Smooth muscle cell (in vitro differentiated cells): ENCODE measurements around the gene LARGE1. TPM values are rescaled to one million over a fixed set of nuclear protein-coding genes. Genes with fewer than 3 reads are reported as not detected.

Experiments
- DNase-seq: peaks from one replicate; lab custom pipeline; 2025; ENCODE audit not compliant: unreplicated experiment; lab: John Stamatoyannopoulos, UW
- H2AFZ ChIP-seq: fragments of 200-600 bp; sonication (generic); 2 replicates; pipeline ENCODE4 v1.6.0; 2016; ENCODE audit warnings: antibody characterized with exemption, low read depth, mild to moderate bottlenecking
- H3F3A ChIP-seq: fragments of 200-600 bp; sonication (generic); 2 replicates; pipeline ENCODE4 v1.6.0; 2017; ENCODE audit warnings: antibody characterized with exemption, low read depth
- H3K27ac ChIP-seq: fragments of 200-600 bp; sonication (generic); 2 replicates; pipeline ENCODE4 v1.5.1; 2016; ENCODE audit warnings: low read depth, mild to moderate bottlenecking
- H3K27me3 ChIP-seq: fragments of 200-600 bp; sonication (generic); 2 replicates; pipeline ENCODE4 v1.6.1; 2016; ENCODE audit warnings: low read depth, mild to moderate bottlenecking
- H3K36me3 ChIP-seq: fragments of 200-600 bp; sonication (generic); 2 replicates; pipeline ENCODE4 v1.5.1; 2016; ENCODE audit warnings: low read depth
- H3K4me1 ChIP-seq: fragments of 200-600 bp; sonication (generic); 2 replicates; pipeline ENCODE4 v1.5.1; 2016; ENCODE audit warnings: low read depth
- H3K4me2 ChIP-seq: fragments of 200-600 bp; sonication (generic); 2 replicates; pipeline ENCODE4 v1.6.0; 2016; ENCODE audit warnings: mild to moderate bottlenecking
- H3K4me3 ChIP-seq: fragments of 200-600 bp; sonication (generic); 2 replicates; pipeline ENCODE4 v1.5.1; 2016; ENCODE audit warnings: mild to moderate bottlenecking
- H3K79me2 ChIP-seq: fragments of 200-600 bp; sonication (generic); 2 replicates; pipeline ENCODE4 v1.6.0; 2016; ENCODE audit warnings: low read depth, mild to moderate bottlenecking
- H3K9ac ChIP-seq: fragments of 200-600 bp; sonication (generic); 2 replicates; pipeline ENCODE4 v1.6.0; 2016; ENCODE audit warnings: low read depth
- H3K9me3 ChIP-seq: fragments of 200-600 bp; sonication (generic); replicated peaks from 2 replicates; pipeline ENCODE4 v1.5.1; 2016; ENCODE audit warnings: low read depth
- H4K20me1 ChIP-seq: fragments of 200-600 bp; sonication (generic); 2 replicates; pipeline ENCODE4 v1.6.0; 2016; ENCODE audit warnings: low read depth
- CTCF ChIP-seq: fragments of 200-600 bp; sonication (generic); IDR thresholded peaks from 2 replicates; pipeline ENCODE4 v1.5.1; 2017; ENCODE audit warnings: borderline replicate concordance, mild to moderate bottlenecking, antibody characterized with exemption; ENCODE audit not compliant: insufficient read depth, poor library complexity, severe bottlenecking
- WGBS: methylation state at CpG from one replicate; pipeline ENCODE4 v1.1.7; 2016; ENCODE audit warnings: low lambda C conversion rate; 5-methylcytosine and 5-hydroxymethylcytosine counted together
- polyA plus RNA-seq: library from polyadenylated mRNA; unstranded; fragments of >200 nt; fragmentation: Nextera tagmentation; extraction: Ambion mirVana; gene quantifications from 2 replicates; pipeline ENCODE4 v1.2.1, GENCODE V29; 2016
- total RNA-seq: library from RNA; depleted of rRNA; stranded (reverse); fragments of >200 nt; gene quantifications from 2 replicates; pipeline ENCODE4 v1.2.3, GENCODE V29; 2014

LARGE1 gene
- total and polyA plus RNA-seq, 2 experiments from 2014 or later: 11.9 to 18.0 TPM

- no peaks in the 10 kb centered on the region for H3F3A ChIP-seq
- no peaks in the 10 kb centered on the region for H3K9me3 ChIP-seq
- H3K27me3 ChIP-seq: no peaks in the 10 kb centered on the region
- H3K4me3 ChIP-seq: no peak overlapping the region
- no peak for TF ChIP-seq CTCF
- no peak overlapping the region for H2AFZ ChIP-seq
- DNase-seq: no peak
- no peak overlapping the region for H3K9ac ChIP-seq
- 96% methylated on average over 2 of the region's 2 CpGs for WGBS
- peaks cover 5% of the 10 kb centered on the region for H4K20me1 ChIP-seq
- no peaks in the 10 kb centered on the region for H3K36me3 ChIP-seq
- no peak overlapping the region for H3K27ac ChIP-seq
- no peaks in the 10 kb centered on the region for H3K79me2 ChIP-seq
- H3K4me1 ChIP-seq: no peaks in the 10 kb centered on the region
- H3K4me2 ChIP-seq: no peak overlapping the region
These were observed 237.3 kb downstream of the LARGE1 start for GRCh38 chr22:33682927-33683326.

- no peaks in the 10 kb centered on the region for H3K27me3 ChIP-seq
- no peak for TF ChIP-seq CTCF
These were observed 239.6 kb downstream of the LARGE1 start for GRCh38 chr22:33680632-33681031.

GRCh38 chr22:33678523-33678922, 241.8 kb downstream of the LARGE1 start:
- Histone ChIP-seq H3K9ac (no peak overlapping the region), H3K36me3 (no peaks in the 10 kb centered on the region), H3K4me2 (no peak overlapping the region), H3F3A (no peaks in the 10 kb centered on the region), H3K4me1 (no peaks in the 10 kb centered on the region), H2AFZ (no peak overlapping the region), H4K20me1 (peaks cover 5% of the 10 kb centered on the region), H3K79me2 (no peaks in the 10 kb centered on the region), H3K27ac (no peak overlapping the region), H3K27me3 (no peaks in the 10 kb centered on the region), H3K9me3 (no peaks in the 10 kb centered on the region), H3K4me3 (no peak overlapping the region)
- WGBS: 88% methylated on average over 11 of the region's 11 CpGs
- no peak for TF ChIP-seq CTCF
- DNase-seq: no peak

More at GRCh38 chr22:33680632-33681031, 239.6 kb downstream of the LARGE1 start:
- no peak for DNase-seq
- Histone ChIP-seq H3K27ac (no peak overlapping the region), H3K36me3 (no peaks in the 10 kb centered on the region), H3K79me2 (no peaks in the 10 kb centered on the region), H4K20me1 (peaks cover 5% of the 10 kb centered on the region), H2AFZ (no peak overlapping the region), H3F3A (no peaks in the 10 kb centered on the region), H3K9ac (no peak overlapping the region), H3K9me3 (no peaks in the 10 kb centered on the region), H3K4me3 (no peak overlapping the region), H3K4me2 (no peak overlapping the region), H3K4me1 (no peaks in the 10 kb centered on the region)
- WGBS: 96% methylated on average over 3 of the region's 3 CpGs

DNA sequence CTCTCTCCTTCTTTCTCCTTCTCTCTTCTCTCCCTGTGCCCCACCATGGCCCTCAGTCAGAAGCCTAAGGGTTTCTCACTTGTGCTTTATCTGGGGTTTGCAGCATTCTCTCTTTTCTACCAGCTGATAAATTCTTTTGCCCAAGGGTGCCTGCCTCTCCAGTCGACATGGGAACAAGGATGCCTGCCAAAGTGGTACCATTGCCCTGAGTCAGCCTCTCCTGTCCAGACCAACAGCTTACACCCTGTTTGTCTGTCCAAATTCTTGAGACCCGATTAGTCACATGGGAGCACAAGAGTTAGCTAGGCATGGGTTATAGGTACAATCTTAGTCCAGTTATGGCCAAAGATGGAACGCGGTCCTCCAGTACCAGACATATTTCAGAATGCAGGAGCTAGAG, 242.7 kb downstream of the LARGE1 start:
- H3K9me3 ChIP-seq: no peaks in the 10 kb centered on the region
- no peak overlapping the region for H3K4me2 ChIP-seq
- H3K9ac ChIP-seq: no peak overlapping the region
- no peaks in the 10 kb centered on the region for H3K27me3 ChIP-seq
- no peaks in the 10 kb centered on the region for H3F3A ChIP-seq
- WGBS: 86% methylated on average over 4 of the region's 4 CpGs
- H3K4me1 ChIP-seq: no peaks in the 10 kb centered on the region
- H3K27ac ChIP-seq: no peak overlapping the region
- DNase-seq: no peak
- no peak overlapping the region for H2AFZ ChIP-seq
- H3K36me3 ChIP-seq: no peaks in the 10 kb centered on the region
- TF ChIP-seq CTCF: no peak
- H3K79me2 ChIP-seq: no peaks in the 10 kb centered on the region
- H4K20me1 ChIP-seq: peaks cover 5% of the 10 kb centered on the region
- H3K4me3 ChIP-seq: no peak overlapping the region
